Fibroblast of lung (primary cell): ENCODE data around the gene LINS1. TPM values are rescaled to one million over a fixed set of nuclear protein-coding genes. Genes with fewer than 3 reads are reported as not detected.

Experiments used
- DNase-seq, 2 donors: peaks; one replicate each; pipeline versions ENCODE4 v3.0.0 to v3.0.0-alpha.2; 2010; ENCODE audit warnings: low read depth in 2 of 2
- H2AFZ ChIP-seq: 2 replicates; pipeline ENCODE4 v1.5.1; 2012; ENCODE audit warnings: low read length, control low read depth, inconsistent platforms
- H3K27ac ChIP-seq: 2 replicates; pipeline ENCODE4 v1.5.1; 2011; ENCODE audit warnings: low read length, control low read depth; ENCODE audit not compliant: insufficient read depth
- H3K27me3 ChIP-seq: 2 replicates; pipeline ENCODE4 v1.5.1; 2011; ENCODE audit warnings: mild to moderate bottlenecking, low read length; ENCODE audit not compliant: control insufficient read depth, insufficient read depth
- H3K36me3 ChIP-seq: 2 replicates; pipeline ENCODE4 v1.5.1; 2011; ENCODE audit warnings: low read length; ENCODE audit not compliant: control insufficient read depth, insufficient read depth
- H3K4me1 ChIP-seq: 2 replicates; pipeline ENCODE4 v1.5.1; 2011; ENCODE audit warnings: low read length; ENCODE audit not compliant: control insufficient read depth, insufficient read depth; ENCODE audit errors: extremely low read depth
- H3K4me2 ChIP-seq: 2 replicates; pipeline ENCODE4 v1.5.1; 2011; ENCODE audit warnings: low read length, control low read depth; ENCODE audit not compliant: insufficient read depth; ENCODE audit errors: extremely low read depth
- H3K4me3 ChIP-seq, 4 experiments: fragments of 200-600 bp in 1 of 4; sonication (generic) in 1 of 4; replicated peaks in 1 of 4; 2 replicates each; pipeline ENCODE4 v1.5.1; 2011 to 2016; ENCODE audit warnings: low read length in 4 of 4, low read depth in 3 of 4, mild to moderate bottlenecking in 3 of 4, control low read depth in 2 of 4, inconsistent platforms in 1 of 4, mixed read lengths in 1 of 4; ENCODE audit not compliant: insufficient read depth in 1 of 4; ENCODE audit errors: control extremely low read depth in 1 of 4
- H3K79me2 ChIP-seq: 2 replicates; pipeline ENCODE4 v1.5.1; 2012; ENCODE audit warnings: mild to moderate bottlenecking, low read length, inconsistent platforms; ENCODE audit not compliant: control insufficient read depth, insufficient read depth
- H3K9ac ChIP-seq: 2 replicates; pipeline ENCODE4 v1.5.1; 2011; ENCODE audit warnings: mild to moderate bottlenecking, low read length, control low read depth; ENCODE audit not compliant: insufficient read depth
- H3K9me3 ChIP-seq: 2 replicates; pipeline ENCODE4 v1.5.1; 2012; ENCODE audit warnings: low read depth, low read length; ENCODE audit not compliant: control insufficient read depth, insufficient read depth
- H4K20me1 ChIP-seq: 2 replicates; pipeline ENCODE4 v1.5.1; 2011; ENCODE audit warnings: low read length; ENCODE audit not compliant: control insufficient read depth, insufficient read depth; ENCODE audit errors: extremely low read depth
- CTCF ChIP-seq, 2 donors: IDR thresholded peaks in 1 of 2; conservative IDR thresholded peaks in 1 of 2; 1 replicate in 1 of 2; 2 replicates in 1 of 2; pipeline ENCODE4 v1.5.1; 2011 to 2012; ENCODE audit warnings: low read length in 2 of 2, control low read depth in 1 of 2, inconsistent platforms in 1 of 2, low read depth in 1 of 2, mild to moderate bottlenecking in 1 of 2
- EZH2 ChIP-seq: IDR thresholded peaks from 2 replicates; pipeline ENCODE4 v1.5.1; 2012; ENCODE audit warnings: low read length, control low read depth, mild to moderate bottlenecking; ENCODE audit errors: missing control alignments
- polyA minus RNA-seq: library from RNA; depleted of rRNA, polyadenylated mRNA; stranded (reverse); fragments of >200 nt; gene quantifications from 2 replicates; pipeline ENCODE4 v1.2.3, GENCODE V29; 2011; ENCODE audit warnings: low replicate concordance
- polyA plus RNA-seq, 2 donors: library from polyadenylated mRNA; depleted of rRNA in 1 of 2; stranded (reverse) in 1 of 2; unstranded in 1 of 2; fragments of >200 nt; gene quantifications; 2 replicates each; pipeline ENCODE4 v1.2.1, GENCODE V29; 2011 to 2012; ENCODE audit warnings: missing spikeins in 1 of 2
- total RNA-seq: library from RNA; depleted of rRNA; stranded (reverse); fragments of >200 nt; gene quantifications from 2 replicates; pipeline ENCODE4 v1.2.1, GENCODE V29; 2014

The LINS1 gene, protein sequence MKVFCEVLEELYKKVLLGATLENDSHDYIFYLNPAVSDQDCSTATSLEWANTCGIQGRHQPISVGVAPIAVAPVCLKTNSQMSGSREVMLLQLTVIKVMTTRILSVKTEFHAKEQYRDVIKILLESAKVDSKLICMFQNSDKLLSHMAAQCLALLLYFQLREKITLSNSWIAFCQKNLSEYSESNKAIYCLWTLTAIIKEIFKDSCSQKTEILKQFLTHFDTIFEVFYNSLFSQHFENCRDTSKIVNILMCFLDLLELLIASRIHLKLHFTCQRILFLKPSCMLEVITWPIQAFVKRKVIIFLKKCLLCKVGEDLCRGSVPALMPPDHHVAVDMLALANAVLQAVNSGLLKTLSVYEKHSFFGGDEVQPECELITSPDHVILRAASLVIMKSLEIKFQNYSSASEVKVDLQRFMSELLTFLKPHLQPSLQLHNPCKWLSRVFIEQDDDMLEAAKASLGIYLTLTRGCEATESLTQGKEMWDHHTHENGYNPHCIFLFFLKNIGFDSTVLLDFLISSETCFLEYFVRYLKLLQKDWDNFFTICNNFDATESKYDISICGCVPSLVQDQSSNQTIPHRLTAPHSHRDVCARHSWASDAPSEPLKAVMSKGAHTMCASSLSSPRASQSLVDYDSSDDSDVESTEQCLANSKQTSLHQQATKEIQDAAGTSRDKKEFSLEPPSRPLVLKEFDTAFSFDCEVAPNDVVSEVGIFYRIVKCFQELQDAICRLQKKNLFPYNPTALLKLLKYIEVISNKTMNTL
- total RNA-seq: 7.3 and 7.7 TPM in 2 replicates
- 9.4 and 11.6 TPM in 2 replicates for polyA plus RNA-seq
- polyA plus RNA-seq (2012): 5.0 and 6.7 TPM in 2 replicates
- polyA minus RNA-seq: 7.5 and 12.8 TPM in 2 replicates

- Histone ChIP-seq H3K4me2 (peak within 1 kb of the TSS; percentile 73), H4K20me1 (no peaks in the 10 kb centered on the region), H3K27me3 (no peaks in the 10 kb centered on the region)
These were observed at the start of gene LINS1, which contains the start of gene ASB7 for GRCh38 chr15:100602064-100602822. Gene LINS1, minus strand, starts transcription at chr15:100602184. Its CDS starts 21,342 bp downstream, at chr15:100580842. Gene ASB7, plus strand, starts transcription at chr15:100602589. Its CDS starts 9,628 bp downstream, at chr15:100612217.

DNA sequence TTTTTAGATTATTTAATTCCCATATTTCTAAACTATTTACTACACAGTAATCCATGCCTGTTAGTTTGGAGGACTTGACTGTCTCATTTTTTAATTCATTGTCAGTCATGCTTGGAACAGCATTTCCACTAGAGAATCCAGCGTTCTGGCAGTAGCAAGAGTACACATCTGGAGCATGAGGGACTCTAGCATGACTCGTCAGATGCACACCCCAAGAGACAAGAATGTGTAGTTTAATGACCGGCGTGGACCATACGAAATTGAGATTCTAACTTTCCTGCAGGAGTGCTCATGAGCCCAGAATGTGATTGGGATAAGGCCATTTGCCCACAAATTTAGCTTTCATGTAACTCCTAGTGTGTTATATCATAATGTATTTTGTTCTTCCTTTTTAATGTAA lies 49.3 kb upstream of the LINS1 start:
- Histone ChIP-seq H3K9me3 (no peaks in the 10 kb centered on the region), H3K27ac (no peak overlapping the region), H3K27me3 (no peaks in the 10 kb centered on the region), H3K36me3 (no peaks in the 10 kb centered on the region), H3K79me2 (no peaks in the 10 kb centered on the region), H3K9ac (no peak overlapping the region), H4K20me1 (no peaks in the 10 kb centered on the region), H3K4me1 (no peaks in the 10 kb centered on the region), H3K4me2 (no peak overlapping the region), H3K4me3 (no peak overlapping the region), H2AFZ (no peak overlapping the region)
- peak; percentile 19 to 30 for DNase-seq
- peak in 1 of 2 donors; percentile 11 for TF ChIP-seq CTCF (conservative IDR thresholded peaks at IDR 0.05 in 1 of 2, IDR thresholded peaks at IDR 0.05 in 1 of 2; ENCODE audit: low read depth in 1 of 2, low read length in 2 of 2)
- TF ChIP-seq EZH2: no peak

More at GRCh38 chr15:100602064-100602822, at the start of gene LINS1, which contains the start of gene ASB7:
- peak; percentile 100 for DNase-seq
- TF ChIP-seq CTCF (conservative IDR thresholded peaks at IDR 0.05 in 1 of 2, IDR thresholded peaks at IDR 0.05 in 1 of 2; ENCODE audit: low read depth in 1 of 2, low read length in 2 of 2) (no peak), EZH2 (no peak)
- peaks cover 51% of the 10 kb centered on the region for H3K79me2 ChIP-seq
- peak within 1 kb of the TSS; percentile 92 to 98 (median 94) for H3K4me3 ChIP-seq
- peak within 1 kb of the TSS; percentile 84 for H3K9ac ChIP-seq
- peak within 1 kb of the TSS; percentile 79 for H3K27ac ChIP-seq
- no peaks in the 10 kb centered on the region for H3K9me3 ChIP-seq
- peak within 1 kb of the TSS; percentile 92 for H2AFZ ChIP-seq
- H3K4me1 ChIP-seq: peaks cover 3% of the 10 kb centered on the region
- H3K36me3 ChIP-seq: no peaks in the 10 kb centered on the region
